Measurements from ENCODE around the gene ATP9B. TPM values are rescaled to one million over a fixed set of nuclear protein-coding genes. Genes with fewer than 3 reads are reported as not detected.

ATP9B gene
- total RNA-seq, 1 donor from 2014 or later, result 33.2 TPM

DNA sequence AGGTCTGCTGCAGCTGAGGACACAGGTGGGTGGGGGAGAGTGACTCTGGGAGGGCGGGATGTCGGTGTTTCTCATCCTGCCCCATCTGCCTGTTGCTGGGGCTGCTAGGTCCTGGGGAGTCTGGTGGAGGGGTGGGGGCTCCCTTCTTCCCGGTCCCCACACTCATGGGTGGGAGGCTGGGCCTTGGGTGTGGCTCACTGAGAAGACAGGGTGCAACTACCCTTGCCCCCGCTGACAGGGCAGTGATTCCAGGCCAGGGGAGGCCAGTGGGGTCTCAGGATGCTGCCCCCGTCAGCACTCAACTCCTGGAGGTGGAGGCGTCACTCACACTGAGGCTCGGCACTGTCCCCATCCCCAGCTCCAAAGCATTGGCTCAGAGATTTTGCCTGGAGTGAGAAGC, 318.8 kb downstream of the ATP9B start:
- H3K27ac ChIP-seq, result no peak overlapping the region
- Mint-ChIP-seq H3K4me3 (no peak overlapping the region), H3K4me1 (peaks cover 10% of the 10 kb centered on the region), H3K27ac (no peak overlapping the region), H3K36me3 (no peaks in the 10 kb centered on the region), H3K9me3 (peaks cover 2% of the 10 kb centered on the region), H3K27me3 (ENCODE audit: insufficient read depth, low read depth) (peaks cover 16% of the 10 kb centered on the region)
- no peak overlapping the region for H3K9ac ChIP-seq
- no peak overlapping the region for H2AFZ ChIP-seq (replicated peaks)
- no peaks in the 10 kb centered on the region for H3K9me3 ChIP-seq (ENCODE audit: low read depth)
- H3F3A ChIP-seq (ENCODE audit: low read depth), result peaks cover 1% of the 10 kb centered on the region
- H3K79me2 ChIP-seq (ENCODE audit: low read depth), result no peaks in the 10 kb centered on the region
- peaks cover 11% of the 10 kb centered on the region for H4K20me1 ChIP-seq (ENCODE audit: low read depth)
- no peak overlapping the region for H3K4me2 ChIP-seq
- peaks cover 1% of the 10 kb centered on the region for H3K4me1 ChIP-seq
- TF ChIP-seq EZH2phosphoT487 (IDR thresholded peaks at IDR 0.05), result no peak
- no peak for TF ChIP-seq EZH2 (IDR thresholded peaks at IDR 0.05)
- TF ChIP-seq, protein P1, sequence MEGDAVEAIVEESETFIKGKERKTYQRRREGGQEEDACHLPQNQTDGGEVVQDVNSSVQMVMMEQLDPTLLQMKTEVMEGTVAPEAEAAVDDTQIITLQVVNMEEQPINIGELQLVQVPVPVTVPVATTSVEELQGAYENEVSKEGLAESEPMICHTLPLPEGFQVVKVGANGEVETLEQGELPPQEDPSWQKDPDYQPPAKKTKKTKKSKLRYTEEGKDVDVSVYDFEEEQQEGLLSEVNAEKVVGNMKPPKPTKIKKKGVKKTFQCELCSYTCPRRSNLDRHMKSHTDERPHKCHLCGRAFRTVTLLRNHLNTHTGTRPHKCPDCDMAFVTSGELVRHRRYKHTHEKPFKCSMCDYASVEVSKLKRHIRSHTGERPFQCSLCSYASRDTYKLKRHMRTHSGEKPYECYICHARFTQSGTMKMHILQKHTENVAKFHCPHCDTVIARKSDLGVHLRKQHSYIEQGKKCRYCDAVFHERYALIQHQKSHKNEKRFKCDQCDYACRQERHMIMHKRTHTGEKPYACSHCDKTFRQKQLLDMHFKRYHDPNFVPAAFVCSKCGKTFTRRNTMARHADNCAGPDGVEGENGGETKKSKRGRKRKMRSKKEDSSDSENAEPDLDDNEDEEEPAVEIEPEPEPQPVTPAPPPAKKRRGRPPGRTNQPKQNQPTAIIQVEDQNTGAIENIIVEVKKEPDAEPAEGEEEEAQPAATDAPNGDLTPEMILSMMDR (IDR thresholded peaks at IDR 0.05), result no peak
- DNase-seq (ENCODE audit: low spot score), result no peak
- no peak overlapping the region for H3K4me3 ChIP-seq
- no peaks in the 10 kb centered on the region for H3K36me3 ChIP-seq
- H3K27me3 ChIP-seq, result peaks cover 48% of the 10 kb centered on the region

DNA sequence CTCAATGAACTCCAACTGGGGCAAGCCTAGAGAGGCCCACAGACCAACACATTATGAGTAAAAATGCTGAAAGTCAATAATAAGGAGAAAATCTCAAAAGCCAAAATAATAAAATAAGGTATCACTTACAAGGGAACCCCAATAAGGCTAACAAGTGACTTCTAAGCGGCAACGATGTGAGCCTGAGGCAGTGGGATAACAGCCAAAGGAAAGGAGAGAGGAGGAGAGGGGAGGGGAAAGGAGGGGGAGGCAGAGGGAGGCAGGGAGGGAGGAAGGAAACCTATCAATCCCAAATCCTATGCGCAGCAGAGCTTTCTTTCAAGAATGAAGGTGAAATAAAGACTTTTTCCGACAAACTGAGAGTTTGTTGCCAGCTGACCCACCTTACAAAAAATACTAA, 320.5 kb downstream of the ATP9B start:
- H3K36me3 Mint-ChIP-seq, result no peaks in the 10 kb centered on the region
- Histone ChIP-seq H3K4me3 (no peak overlapping the region), H3K9ac (no peak overlapping the region), H3K27ac (no peak overlapping the region), H3K27me3 (peaks cover 64% of the 10 kb centered on the region), H3K79me2 (ENCODE audit: low read depth) (no peaks in the 10 kb centered on the region), H3K36me3 (no peaks in the 10 kb centered on the region), H2AFZ (replicated peaks) (no peak overlapping the region), H3F3A (ENCODE audit: low read depth) (peaks cover 12% of the 10 kb centered on the region), H3K9me3 (ENCODE audit: low read depth) (no peaks in the 10 kb centered on the region), H4K20me1 (ENCODE audit: low read depth) (peaks cover 25% of the 10 kb centered on the region), H3K4me2 (no peak overlapping the region), H3K4me1 (peaks cover 6% of the 10 kb centered on the region)
- no peak overlapping the region for H3K4me3 Mint-ChIP-seq
- peaks cover 2% of the 10 kb centered on the region for H3K9me3 Mint-ChIP-seq
- TF ChIP-seq EZH2phosphoT487 (IDR thresholded peaks at IDR 0.05) (no peak), EZH2 (IDR thresholded peaks at IDR 0.05) (no peak)
- TF ChIP-seq, protein P1 (IDR thresholded peaks at IDR 0.05), result no peak
- H3K27ac Mint-ChIP-seq, result no peak overlapping the region
- peaks cover 23% of the 10 kb centered on the region for H3K27me3 Mint-ChIP-seq (ENCODE audit: insufficient read depth, low read depth)
- DNase-seq (ENCODE audit: low spot score), result no peak
- peaks cover 11% of the 10 kb centered on the region for H3K4me1 Mint-ChIP-seq

DNA sequence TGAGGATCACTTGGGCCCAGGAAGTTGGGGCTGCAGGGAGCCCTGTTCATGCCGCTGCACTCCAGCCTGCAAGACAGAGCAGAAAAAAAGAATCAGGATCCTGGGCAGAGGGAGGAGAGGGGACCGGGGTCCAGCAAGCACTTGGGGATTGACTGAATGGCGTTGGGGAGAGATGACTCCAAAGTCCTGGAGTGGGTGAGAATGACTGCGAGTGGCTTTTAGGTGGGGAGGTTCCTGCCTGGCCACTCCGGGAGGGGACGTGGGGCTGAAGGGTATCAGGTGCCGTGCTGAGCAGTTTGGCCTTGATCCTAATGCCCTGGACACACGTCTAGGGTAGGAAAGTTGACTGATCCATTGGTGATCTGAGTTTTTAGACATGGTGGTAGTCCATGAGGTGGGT, 323.0 kb downstream of the ATP9B start:
- H3K4me3 Mint-ChIP-seq, result no peak overlapping the region
- H3K27me3 Mint-ChIP-seq (ENCODE audit: insufficient read depth, low read depth), result peaks cover 32% of the 10 kb centered on the region
- Histone ChIP-seq H3K9ac (no peak overlapping the region), H3F3A (ENCODE audit: low read depth) (peaks cover 18% of the 10 kb centered on the region), H3K27ac (no peak overlapping the region), H3K4me2 (no peak overlapping the region), H3K4me1 (peaks cover 14% of the 10 kb centered on the region), H3K9me3 (ENCODE audit: low read depth) (no peaks in the 10 kb centered on the region), H3K27me3 (peaks cover 90% of the 10 kb centered on the region), H3K4me3 (no peak overlapping the region), H2AFZ (replicated peaks) (no peak overlapping the region), H3K36me3 (no peaks in the 10 kb centered on the region), H3K79me2 (ENCODE audit: low read depth) (no peaks in the 10 kb centered on the region), H4K20me1 (ENCODE audit: low read depth) (peaks cover 35% of the 10 kb centered on the region)
- peaks cover 2% of the 10 kb centered on the region for H3K9me3 Mint-ChIP-seq
- no peaks in the 10 kb centered on the region for H3K36me3 Mint-ChIP-seq
- no peak overlapping the region for H3K27ac Mint-ChIP-seq
- DNase-seq (ENCODE audit: low spot score), result no peak
- TF ChIP-seq, protein P1 (IDR thresholded peaks at IDR 0.05), result no peak
- TF ChIP-seq EZH2 (IDR thresholded peaks at IDR 0.05) (no peak), EZH2phosphoT487 (IDR thresholded peaks at IDR 0.05) (no peak)
- H3K4me1 Mint-ChIP-seq, result peaks cover 11% of the 10 kb centered on the region
